GM08714 (cell line): ENCODE results near the gene SPEF2.
"Not testable (repeated sequence)": the region's sequence is repeated elsewhere in the genome, so short reads cannot be mapped to it uniquely, and the experiment has no call there.

Experiments used
- H3K4me3 ChIP-seq: fragments of 200-500 bp; sonication (Bioruptor generic); 2 replicates; pipeline ENCODE4 v1.5.1; 2014; ENCODE audit warnings: mild to moderate bottlenecking, low read length, inconsistent platforms
- ZNF274 ChIP-seq: IDR thresholded peaks from 2 replicates; pipeline ENCODE4 v1.6.1; 2012; ENCODE audit warnings: mild to moderate bottlenecking, low read depth, low read length

Gene SPEF2

GRCh38 chr5:35822511-35822910, 204.8 kb downstream of the SPEF2 start:
- TF ChIP-seq ZNF274, result no peak
- no peak overlapping the region for H3K4me3 ChIP-seq

DNA sequence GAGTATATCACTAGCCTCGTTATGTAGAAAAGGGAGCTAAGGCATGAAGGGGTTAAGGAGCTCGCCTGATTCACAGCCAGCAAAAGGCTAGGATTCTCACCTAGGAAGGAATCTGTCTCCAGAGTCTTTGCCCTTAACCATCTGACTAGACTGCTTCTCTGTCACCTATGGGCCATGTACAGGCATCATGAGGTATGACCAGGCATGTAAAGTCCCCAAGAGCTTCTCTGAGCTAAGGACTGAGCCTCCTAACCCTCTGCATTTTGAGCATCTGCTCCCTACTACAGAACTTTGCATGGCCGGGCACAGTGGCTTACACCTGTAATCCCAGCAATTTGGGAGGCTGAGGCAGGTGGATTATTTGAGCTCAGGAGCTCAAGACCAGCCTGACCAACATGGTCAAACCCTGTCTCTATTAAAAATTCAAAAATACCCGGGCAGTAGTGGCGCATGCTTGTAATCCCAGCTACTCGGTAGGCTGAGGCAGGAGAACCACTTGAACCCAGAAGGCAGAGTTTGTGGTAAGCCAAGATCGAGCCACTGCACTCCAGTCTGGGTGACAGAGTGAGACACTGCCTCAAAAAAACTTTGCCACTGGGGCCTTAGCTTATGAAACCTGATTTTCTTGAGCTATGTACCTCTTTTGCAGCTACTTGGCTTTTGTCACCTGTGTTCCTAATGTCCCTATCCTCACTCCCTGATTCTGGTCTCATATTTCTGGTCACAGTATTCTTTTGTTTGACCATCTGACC, 205.9 kb downstream of the SPEF2 start:
- H3K4me3 ChIP-seq, result no peak overlapping the region

GRCh38 chr5:35826056-35826455, 208.4 kb downstream of the SPEF2 start:
- TF ChIP-seq ZNF274, result no peak
- H3K4me3 ChIP-seq, result no peak overlapping the region

More for the DNA sequence above, 205.9 kb downstream of the SPEF2 start:
- TF ChIP-seq ZNF274, result no peak

DNA sequence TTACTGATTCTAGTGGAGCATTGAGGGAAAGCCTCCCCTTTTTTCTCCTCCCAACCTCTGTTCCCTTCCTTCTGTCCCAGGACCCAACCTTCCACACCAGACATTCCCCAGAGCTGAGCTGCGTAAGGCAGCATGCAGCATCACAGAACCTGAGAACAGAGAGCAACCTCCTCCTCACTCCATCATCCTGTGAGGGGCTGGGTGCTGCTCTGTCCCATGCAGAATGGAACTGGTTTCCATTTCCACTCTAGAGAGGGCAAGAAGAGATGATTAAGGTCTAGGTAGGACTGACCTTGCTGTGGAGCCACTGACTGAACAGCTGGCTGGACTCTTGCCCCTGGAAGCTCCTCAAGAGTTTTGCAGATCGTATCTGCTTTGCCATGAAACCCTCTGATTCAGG, 208.9 kb downstream of the SPEF2 start:
- H3K4me3 ChIP-seq, result no peak overlapping the region
- TF ChIP-seq ZNF274, result no peak

GRCh38 chr5:35828082-35828598, 210.5 kb downstream of the SPEF2 start:
- TF ChIP-seq ZNF274, result no peak
- no peak overlapping the region for H3K4me3 ChIP-seq

DNA sequence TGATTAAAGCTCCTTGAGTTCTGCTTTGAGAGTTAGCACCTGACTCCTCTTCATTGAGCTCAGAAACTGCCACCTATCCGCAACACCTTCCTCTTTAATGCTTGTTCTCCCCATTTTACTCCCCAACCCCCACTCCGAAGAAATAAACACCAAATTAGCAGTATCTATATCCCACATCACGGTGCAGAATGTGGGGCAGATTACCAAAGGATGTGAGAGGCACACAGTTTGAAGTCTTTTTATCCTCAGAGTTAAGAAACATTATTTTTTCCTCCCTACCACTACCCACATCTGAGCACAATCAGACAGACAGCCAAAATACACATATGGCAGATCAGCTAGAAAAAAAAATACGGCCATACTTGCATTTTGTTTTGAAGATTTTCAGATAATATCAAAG, 212.9 kb downstream of the SPEF2 start:
- no peak for TF ChIP-seq ZNF274
- H3K4me3 ChIP-seq, result no peak overlapping the region

DNA sequence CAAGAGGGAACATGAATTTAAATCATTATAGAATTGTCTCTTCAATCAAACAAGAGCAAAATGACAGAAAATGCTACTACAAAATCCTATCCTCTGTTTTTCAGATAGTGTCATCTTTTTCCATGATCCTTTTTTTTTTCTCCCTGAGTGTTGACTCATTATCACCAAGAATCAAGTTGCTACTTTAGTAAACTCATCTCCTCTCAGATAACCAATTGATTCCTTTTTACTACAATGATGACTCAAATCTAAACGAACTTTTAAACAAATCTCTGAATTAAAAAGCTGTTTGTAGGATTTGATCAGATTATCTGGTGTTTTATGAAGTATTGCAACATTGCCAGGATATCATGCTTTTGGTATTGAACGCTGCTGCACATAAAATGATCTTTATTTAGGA, 215.1 kb downstream of the SPEF2 start:
- H3K4me3 ChIP-seq, result no peak overlapping the region
- TF ChIP-seq ZNF274, result no peak

- no peak overlapping the region for H3K4me3 ChIP-seq
- no peak for TF ChIP-seq ZNF274
Observed at GRCh38 chr5:35833224-35833623, 215.6 kb downstream of the SPEF2 start.

DNA sequence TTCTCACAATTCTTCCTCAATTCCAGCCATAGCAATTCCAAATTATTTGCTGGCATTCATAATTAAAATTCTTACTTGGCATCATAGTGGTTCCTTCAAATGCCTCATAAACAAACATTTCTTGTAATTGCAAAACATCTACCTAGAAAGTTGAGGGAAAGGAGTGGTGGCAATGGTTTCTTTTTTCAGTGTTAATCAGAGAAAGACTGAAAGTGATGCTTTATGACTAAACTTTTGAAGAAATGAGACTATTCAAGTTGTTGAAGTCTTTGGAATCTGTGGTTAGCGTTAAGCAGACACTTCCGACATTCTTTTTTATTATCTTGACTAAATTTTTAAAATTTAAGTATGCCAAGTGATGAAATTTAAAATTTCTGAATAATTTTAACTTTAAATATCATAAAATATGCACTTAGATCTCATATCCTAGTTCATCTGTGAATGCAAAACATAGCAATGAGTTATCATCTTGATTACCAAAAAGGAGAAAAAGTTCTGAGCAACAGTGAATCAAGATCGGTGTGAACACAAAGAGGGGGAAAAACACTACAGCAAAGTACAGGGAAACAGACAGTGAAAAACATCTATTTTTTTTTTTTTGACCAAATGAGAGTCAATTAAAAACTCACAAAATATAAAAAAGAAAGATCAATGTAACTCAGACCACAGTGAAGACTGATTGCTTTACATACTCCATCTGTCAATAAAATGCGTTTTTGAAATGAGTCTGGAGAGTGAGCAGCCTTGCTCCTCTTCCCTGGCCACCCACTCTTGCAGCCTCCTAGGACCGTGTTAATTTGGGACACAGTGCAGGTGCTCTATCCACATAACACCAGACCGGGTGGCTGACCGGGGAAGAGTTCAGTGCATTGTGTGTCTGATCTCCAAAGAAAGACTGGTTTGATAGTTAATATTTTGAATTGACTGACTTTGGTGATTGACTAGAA, 218.4 kb downstream of the SPEF2 start:
- no peak for TF ChIP-seq ZNF274
- no peak overlapping the region for H3K4me3 ChIP-seq

DNA sequence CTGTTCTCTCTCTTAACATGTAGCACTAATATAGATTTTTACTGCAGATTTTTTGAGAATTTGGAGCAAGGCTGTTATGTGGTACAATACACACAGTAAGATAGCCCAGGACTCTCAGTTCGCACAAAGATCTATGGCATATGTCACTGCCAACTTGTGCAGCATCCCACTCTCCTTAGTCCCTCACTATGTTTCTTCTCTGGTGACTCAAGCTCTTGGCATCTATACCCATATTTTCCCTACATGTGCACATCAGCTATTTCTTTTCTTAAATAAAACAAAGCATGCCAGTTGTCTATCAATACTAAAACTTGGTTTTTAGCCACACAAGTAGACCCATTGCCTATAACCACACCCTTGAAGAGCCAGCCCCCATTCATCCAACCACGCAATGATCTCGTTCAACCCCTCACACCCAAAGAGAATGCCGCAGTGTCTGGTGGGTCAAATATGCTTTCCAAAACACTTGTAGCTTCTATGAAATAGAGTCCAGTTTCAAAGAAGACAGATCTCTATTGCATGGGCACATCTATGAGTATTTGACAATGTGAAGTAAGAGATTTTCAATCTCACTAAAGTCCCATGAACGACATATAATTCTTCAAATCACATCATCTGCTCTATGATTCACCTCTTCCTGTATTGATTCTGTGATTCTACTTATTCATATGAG, 220.8 kb downstream of the SPEF2 start:
- H3K4me3 ChIP-seq, result no peak overlapping the region
- no peak for TF ChIP-seq ZNF274

- TF ChIP-seq ZNF274, result no peak
Observed at GRCh38 chr5:35842856-35843255, 225.2 kb downstream of the SPEF2 start.

DNA sequence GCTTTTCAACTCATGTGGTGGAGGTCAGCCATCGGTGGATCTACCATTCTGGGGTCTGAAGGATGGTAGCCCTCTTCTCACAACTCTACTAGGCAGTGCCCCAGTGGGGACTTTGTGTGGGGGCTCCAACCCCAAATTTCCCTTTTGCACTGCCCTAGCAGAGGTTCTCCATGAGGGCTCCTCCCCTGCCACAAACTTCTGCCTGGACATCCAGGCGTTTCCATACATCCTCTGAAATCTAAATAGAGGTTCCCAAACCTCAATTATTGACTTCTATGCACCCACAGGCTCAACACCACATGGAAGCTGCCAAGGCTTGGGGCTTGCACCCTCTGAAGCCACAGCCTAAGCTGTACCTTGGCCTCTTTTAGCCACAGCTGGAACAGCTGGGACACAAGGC, 227.8 kb downstream of the SPEF2 start:
- H3K4me3 ChIP-seq, result not testable (repeated sequence)

More at GRCh38 chr5:35842856-35843255, 225.2 kb downstream of the SPEF2 start:
- no peak overlapping the region for H3K4me3 ChIP-seq

GRCh38 chr5:35847491-35847890, 229.8 kb downstream of the SPEF2 start:
- no peak overlapping the region for H3K4me3 ChIP-seq
- no peak for TF ChIP-seq ZNF274

- no peak for TF ChIP-seq ZNF274
- no peak overlapping the region for H3K4me3 ChIP-seq
Observed at GRCh38 chr5:35847961-35848360, 230.3 kb downstream of the SPEF2 start.
